Keratinocyte (primary cell): Measurements from ENCODE around the gene SPIRE1.
"Not testable (repeated sequence)": the region's sequence is repeated elsewhere in the genome, so short reads cannot be mapped to it uniquely, and the experiment has no call there.

Experiments
- EZH2 ChIP-seq: IDR thresholded peaks from one replicate; pipeline ENCODE4 v1.6.1; 2012; ENCODE audit warnings: inconsistent platforms, mild to moderate bottlenecking, low read length, moderate library complexity
- TF ChIP-seq, protein P1 (sequence below), 3 experiments: IDR thresholded peaks in 1 of 3; conservative IDR thresholded peaks in 1 of 3; optimal IDR thresholded peaks in 1 of 3; 2 replicates in 2 of 3; 3 replicates in 1 of 3; pipeline versions ENCODE3 to v1.5.1; 2011; ENCODE audit warnings: low read length in 3 of 3, mild to moderate bottlenecking in 3 of 3, moderate library complexity in 2 of 3, control low read depth in 1 of 3, inconsistent platforms in 1 of 3; ENCODE audit not compliant: insufficient read depth in 2 of 3; ENCODE audit errors: extremely low read depth in 1 of 3

DNA sequence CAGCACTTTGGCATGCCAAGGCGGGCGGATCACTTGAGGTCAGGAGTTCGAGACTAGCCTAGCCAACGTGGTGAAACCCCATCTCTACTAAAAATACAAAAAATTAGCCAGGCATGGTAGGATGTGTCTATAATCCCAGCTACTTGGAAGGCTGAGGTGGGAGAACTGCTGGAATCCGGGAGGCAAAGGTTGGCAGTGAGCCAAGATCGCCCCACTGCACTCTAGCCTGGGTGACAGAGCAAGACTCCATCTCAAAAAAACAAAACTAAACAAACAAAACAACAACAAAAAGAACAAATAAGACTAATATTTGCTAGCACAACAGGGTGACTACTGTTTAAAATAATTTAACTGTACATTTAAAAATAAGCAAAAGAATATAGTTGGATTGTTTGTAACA is 97.3 kb downstream of the SPIRE1 start:
- TF ChIP-seq, protein P1, sequence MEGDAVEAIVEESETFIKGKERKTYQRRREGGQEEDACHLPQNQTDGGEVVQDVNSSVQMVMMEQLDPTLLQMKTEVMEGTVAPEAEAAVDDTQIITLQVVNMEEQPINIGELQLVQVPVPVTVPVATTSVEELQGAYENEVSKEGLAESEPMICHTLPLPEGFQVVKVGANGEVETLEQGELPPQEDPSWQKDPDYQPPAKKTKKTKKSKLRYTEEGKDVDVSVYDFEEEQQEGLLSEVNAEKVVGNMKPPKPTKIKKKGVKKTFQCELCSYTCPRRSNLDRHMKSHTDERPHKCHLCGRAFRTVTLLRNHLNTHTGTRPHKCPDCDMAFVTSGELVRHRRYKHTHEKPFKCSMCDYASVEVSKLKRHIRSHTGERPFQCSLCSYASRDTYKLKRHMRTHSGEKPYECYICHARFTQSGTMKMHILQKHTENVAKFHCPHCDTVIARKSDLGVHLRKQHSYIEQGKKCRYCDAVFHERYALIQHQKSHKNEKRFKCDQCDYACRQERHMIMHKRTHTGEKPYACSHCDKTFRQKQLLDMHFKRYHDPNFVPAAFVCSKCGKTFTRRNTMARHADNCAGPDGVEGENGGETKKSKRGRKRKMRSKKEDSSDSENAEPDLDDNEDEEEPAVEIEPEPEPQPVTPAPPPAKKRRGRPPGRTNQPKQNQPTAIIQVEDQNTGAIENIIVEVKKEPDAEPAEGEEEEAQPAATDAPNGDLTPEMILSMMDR (optimal IDR thresholded peaks at IDR 0.05 in 1 of 3, IDR thresholded peaks at IDR 0.05 in 1 of 3, conservative IDR thresholded peaks at IDR 0.05 in 1 of 3; ENCODE audit: extremely low read depth in 1 of 3, insufficient read depth in 2 of 3, low read length in 3 of 3) = not testable (repeated sequence)
- TF ChIP-seq EZH2 = not testable (repeated sequence)
